ENCODE measurements around the gene ARHGEF10L.
"Not testable (repeated sequence)": the region's sequence is repeated elsewhere in the genome, so short reads cannot be mapped to it uniquely, and the experiment has no call there.

ARHGEF10L gene

GRCh38 chr1:17622823-17623222 is 83.3 kb downstream of the ARHGEF10L start:
- TF ChIP-seq, protein P1, sequence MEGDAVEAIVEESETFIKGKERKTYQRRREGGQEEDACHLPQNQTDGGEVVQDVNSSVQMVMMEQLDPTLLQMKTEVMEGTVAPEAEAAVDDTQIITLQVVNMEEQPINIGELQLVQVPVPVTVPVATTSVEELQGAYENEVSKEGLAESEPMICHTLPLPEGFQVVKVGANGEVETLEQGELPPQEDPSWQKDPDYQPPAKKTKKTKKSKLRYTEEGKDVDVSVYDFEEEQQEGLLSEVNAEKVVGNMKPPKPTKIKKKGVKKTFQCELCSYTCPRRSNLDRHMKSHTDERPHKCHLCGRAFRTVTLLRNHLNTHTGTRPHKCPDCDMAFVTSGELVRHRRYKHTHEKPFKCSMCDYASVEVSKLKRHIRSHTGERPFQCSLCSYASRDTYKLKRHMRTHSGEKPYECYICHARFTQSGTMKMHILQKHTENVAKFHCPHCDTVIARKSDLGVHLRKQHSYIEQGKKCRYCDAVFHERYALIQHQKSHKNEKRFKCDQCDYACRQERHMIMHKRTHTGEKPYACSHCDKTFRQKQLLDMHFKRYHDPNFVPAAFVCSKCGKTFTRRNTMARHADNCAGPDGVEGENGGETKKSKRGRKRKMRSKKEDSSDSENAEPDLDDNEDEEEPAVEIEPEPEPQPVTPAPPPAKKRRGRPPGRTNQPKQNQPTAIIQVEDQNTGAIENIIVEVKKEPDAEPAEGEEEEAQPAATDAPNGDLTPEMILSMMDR (IDR thresholded peaks at IDR 0.05) = no peak
- no peak for DNase-seq (ENCODE audit: low spot score)
- Histone ChIP-seq H3K27ac (peak overlapping the region; percentile 98), H3K4me3 (no peak overlapping the region)

GRCh38 chr1:17624611-17625233 is 85.2 kb downstream of the ARHGEF10L start:
- H3K4me3 ChIP-seq = no peak overlapping the region
- H3K27ac ChIP-seq = peak overlapping the region; percentile 98
- DNase-seq (ENCODE audit: low spot score) = peak; percentile 91
- TF ChIP-seq, protein P1 (IDR thresholded peaks at IDR 0.05) = no peak

DNA sequence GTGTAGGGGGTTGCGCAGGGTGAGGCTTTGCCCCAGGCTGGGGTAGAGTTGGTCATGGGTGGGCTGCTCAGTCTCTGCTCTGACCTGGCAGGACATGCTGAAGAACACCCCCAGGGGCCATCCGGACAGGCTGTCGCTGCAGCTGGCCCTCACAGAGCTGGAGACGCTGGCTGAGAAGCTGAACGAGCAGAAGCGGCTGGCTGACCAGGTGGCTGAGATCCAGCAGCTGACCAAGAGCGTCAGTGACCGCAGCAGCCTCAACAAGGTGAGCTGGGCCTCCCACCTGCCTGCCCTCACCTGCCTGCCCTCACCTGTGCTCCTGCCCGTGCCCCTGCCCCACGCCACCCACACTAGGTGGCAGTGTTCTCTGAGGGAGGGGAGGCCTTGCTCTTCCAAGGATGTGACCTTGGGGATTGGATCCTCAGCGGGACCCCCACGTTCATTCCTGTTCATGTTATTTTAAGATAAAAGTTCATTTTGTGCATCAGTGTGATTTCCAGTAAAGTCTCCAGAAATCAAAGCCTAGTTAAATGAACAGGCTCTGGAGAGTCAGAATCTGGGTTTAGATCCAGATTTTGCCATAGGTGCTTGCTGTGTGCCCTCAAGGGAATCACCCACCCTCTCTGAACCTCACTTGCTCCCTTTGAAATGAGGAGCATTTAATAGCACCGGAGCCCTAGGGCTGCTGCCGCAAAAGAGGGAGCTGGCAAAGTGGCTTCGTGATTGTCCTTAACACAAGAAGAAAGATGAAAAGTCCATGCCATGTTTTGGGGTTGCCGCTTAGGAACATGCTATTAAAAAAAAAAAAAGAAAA is 87.9 kb downstream of the ARHGEF10L start:
- H3K4me3 ChIP-seq = no peak overlapping the region
- TF ChIP-seq, protein P1 (IDR thresholded peaks at IDR 0.05) = no peak
- peak overlapping the region; percentile 98 for H3K27ac ChIP-seq
- DNase-seq (ENCODE audit: low spot score) = no peak

GRCh38 chr1:17629046-17629445 is 89.5 kb downstream of the ARHGEF10L start:
- not testable (repeated sequence) for H3K4me3 ChIP-seq; DNase-seq (ENCODE audit: low spot score)
- peak overlapping the region; percentile 95 to 98 for H3K27ac ChIP-seq

DNA sequence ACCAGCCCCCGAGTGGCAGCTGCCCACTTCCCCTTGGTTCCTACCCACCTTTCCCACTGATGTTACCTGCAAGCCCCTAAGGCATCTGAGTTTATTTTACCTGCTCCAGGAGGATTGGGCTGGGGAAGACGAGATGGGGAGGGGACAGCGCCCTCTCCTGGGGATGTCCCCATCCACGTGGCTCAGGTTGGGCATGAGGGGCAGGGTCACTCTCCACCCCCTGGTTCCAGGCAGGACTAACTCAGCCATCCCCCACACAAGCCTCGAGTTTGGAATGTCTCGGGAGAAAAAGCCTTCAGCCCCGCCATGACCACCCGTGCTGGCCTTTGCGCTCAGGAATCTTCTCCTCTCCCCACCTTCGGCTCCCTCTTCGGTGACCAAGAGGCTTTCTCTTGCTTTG is 90.0 kb downstream of the ARHGEF10L start:
- TF ChIP-seq, protein P1 (IDR thresholded peaks at IDR 0.05) = no peak
- no peak for DNase-seq (ENCODE audit: low spot score)
- peak overlapping the region; percentile 4 for H3K4me3 ChIP-seq
- H3K27ac ChIP-seq = peak overlapping the region; percentile 95 to 98

DNA sequence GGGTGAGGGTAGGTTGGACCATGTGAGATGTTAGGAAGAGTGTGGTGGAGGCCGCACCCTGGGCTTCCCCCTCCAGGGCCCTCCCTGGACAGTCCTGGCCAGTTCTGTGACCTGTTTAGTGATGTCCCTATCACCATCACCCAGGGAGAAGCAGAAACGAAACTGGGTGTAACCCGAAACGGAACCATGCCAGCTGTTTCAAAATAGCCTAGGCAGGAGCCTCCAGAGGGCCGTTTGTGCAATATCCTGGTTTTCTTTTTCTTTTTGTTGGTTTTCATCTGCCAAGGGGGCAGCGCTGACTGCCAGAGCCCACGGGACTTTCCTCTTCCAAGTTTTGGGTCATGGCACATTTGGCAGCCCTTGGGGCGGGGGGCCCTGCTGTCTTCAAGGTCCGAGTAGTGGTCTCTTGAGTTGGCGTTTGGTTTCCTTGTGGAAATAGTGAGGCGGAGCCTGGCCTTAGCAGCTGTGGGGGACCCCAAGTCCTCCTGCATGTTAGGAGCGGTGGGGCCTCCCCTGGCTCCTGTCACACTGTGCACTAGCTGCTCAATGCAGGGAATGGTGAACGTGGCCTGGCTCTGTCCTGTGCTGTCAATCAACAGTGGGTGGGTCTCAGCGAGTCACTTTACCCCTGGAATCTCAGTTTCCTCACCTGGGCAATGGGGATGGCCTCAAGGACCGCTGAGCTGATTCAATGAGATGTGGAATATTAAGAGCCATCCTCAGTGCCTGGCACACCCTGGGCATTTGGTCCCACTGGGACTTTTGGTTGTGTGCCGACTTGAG is 90.7 kb downstream of the ARHGEF10L start:
- DNase-seq (ENCODE audit: low spot score) = peak; percentile 94
- TF ChIP-seq, protein P1 (IDR thresholded peaks at IDR 0.05) = no peak
- Histone ChIP-seq H3K4me3 (peak overlapping the region; percentile 40), H3K27ac (peak overlapping the region; percentile 95 to 98)

- no peak for DNase-seq (ENCODE audit: low spot score)
- Histone ChIP-seq H3K27ac (peak overlapping the region; percentile 95 to 98), H3K4me3 (no peak overlapping the region)
- TF ChIP-seq, protein P1 (IDR thresholded peaks at IDR 0.05) = no peak
Measured at GRCh38 chr1:17630986-17631385, 91.5 kb downstream of the ARHGEF10L start.

Data from coronary artery (tissue), 2 donors.